Ovary (tissue), 9 donors: ENCODE data around the gene FARP2. TPM values are rescaled to one million over a fixed set of nuclear protein-coding genes. Genes with fewer than 3 reads are reported as not detected.

Source experiments
- DNase-seq, 5 donors: peaks; one replicate each; pipeline ENCODE4 v3.0.0-alpha.2; 2019 to 2020
- H3K27ac ChIP-seq, 2 donors: fragments of 200-600 bp; one replicate each; pipeline versions ENCODE4 v1.5.1 to v1.8.0; 2019 to 2022
- H3K27me3 ChIP-seq: fragments of 200-600 bp; one replicate; pipeline ENCODE4 v1.8.0; 2022
- H3K36me3 ChIP-seq: fragments of 200-600 bp; sonication (generic); one replicate; pipeline ENCODE4 v1.5.1; 2019
- H3K4me1 ChIP-seq: one replicate; pipeline ENCODE4 v1.8.1; 2013; ENCODE audit warnings: mild to moderate bottlenecking, moderate library complexity; ENCODE audit not compliant: insufficient read depth
- H3K4me3 ChIP-seq: fragments of 200-600 bp; sonication (generic); one replicate; pipeline ENCODE4 v1.5.1; 2017
- H3K9me3 ChIP-seq, 2 donors: fragments of 200-600 bp in 1 of 2; sonication (generic) in 1 of 2; one replicate each; pipeline versions ENCODE4 v1.5.1 to v1.8.1; 2013 to 2019; ENCODE audit warnings: mild to moderate bottlenecking in 1 of 2, moderate library complexity in 1 of 2
- CTCF ChIP-seq, 3 donors: fragments of 450-650 bp in 2 of 3; fragments of 200-600 bp in 1 of 3; IDR thresholded peaks; one replicate each; pipeline versions ENCODE4 v1.5.1 to v1.8.0; 2016 to 2022; ENCODE audit warnings: antibody characterized with exemption in 3 of 3, mild to moderate bottlenecking in 1 of 3
- EP300 ChIP-seq: sonication (generic); formaldehyde crosslinking; IDR thresholded peaks from one replicate; pipeline ENCODE4 v1.6.1; 2017; ENCODE audit warnings: antibody characterized with exemption
- POLR2A ChIP-seq: fragments of 450-650 bp; IDR thresholded peaks from one replicate; pipeline ENCODE4 v1.6.1; 2017; ENCODE audit warnings: antibody characterized with exemption, mild to moderate bottlenecking, moderate library complexity
- WGBS, 3 donors: extraction: QIAGEN DNeasy Blood & Tissue Kit in 1 of 3; methylation state at CpG; one replicate each; pipeline versions ENCODE4 v1.1.5 to v1.1.7; 2013 to 2017; 5-methylcytosine and 5-hydroxymethylcytosine counted together
- intact Hi-C, 4 donors: fragments of 100-400 bp; cut with DNase I; formaldehyde crosslinking; loops; one replicate each; pipeline versions ENCODE4 v1.11.0 to v1.15.1; 2022 to 2023
- polyA plus RNA-seq, 2 donors: library from polyadenylated mRNA; stranded (reverse); fragments of 200-250 nt in 1 of 2; fragments of 350-450 nt in 1 of 2; fragmentation: Illumina TruSeq in 1 of 2; extraction: RNeasy Lipid Tissue Mini Kit (QIAGEN cat#74804) in 1 of 2; gene quantifications; one replicate each; pipeline ENCODE4 v1.2.3, GENCODE V29; 2013 to 2014
- total RNA-seq, 7 donors: library from RNA; depleted of rRNA in 2 of 7; stranded (reverse); fragments of >200 nt in 2 of 7; fragmentation: NEBNext Ultra II Directional in 3 of 7; extraction: Animal tissue kit (Norgen Biotek cat#: 25700) in 3 of 7; gene quantifications; one replicate each; pipeline versions ENCODE4 v1.1.0 to v1.2.4, GENCODE V29; 2016 to 2023
- donor health status: DM: no; HTN: no; CAD: no; lungs with moderate emphysema.
- donor health status: DM: no; HTN: no; CAD: no.
- donor health status: Bipolar disorder and iron deficiency.
- donor health status: DM: yes; HTN: yes; CAD: no.
- donor health status: DM: no; HTN: no; CAD: no.
- donor health status: DM: yes; HTN: yes; CAD: no.

The FARP2 gene
- total and polyA plus RNA-seq, 9 donors, result 13.5 to 62.1 (median 39.5) TPM

- WGBS, 3 donors, result 75 to 78% (median 75%) methylated on average over 1 of the region's 1 CpG
Observed at GRCh38 chr2:241485172-241485911, 129.3 kb downstream of the FARP2 start.

GRCh38 chr2:241489088-241489487 is 133.0 kb downstream of the FARP2 start:
- TF ChIP-seq CTCF (IDR thresholded peaks at IDR 0.05) (no peak), EP300 (no peak), POLR2A (no peak)
- intact Hi-C loops, result no loop called here
- Histone ChIP-seq H3K4me3 (no peak overlapping the region), H3K27me3 (no peaks in the 10 kb centered on the region), H3K4me1 (no peaks in the 10 kb centered on the region), H3K36me3 (no peaks in the 10 kb centered on the region), H3K27ac (no peak overlapping the region), H3K9me3 (no peaks in the 10 kb centered on the region)
- 54 to 77% (median 62%) methylated on average over 3 of the region's 3 CpGs for WGBS, 3 donors
- DNase-seq, result no peak

More at GRCh38 chr2:241485172-241485911, 129.3 kb downstream of the FARP2 start:
- Histone ChIP-seq H3K27ac (no peak overlapping the region), H3K36me3 (no peaks in the 10 kb centered on the region), H3K4me3 (no peak overlapping the region), H3K9me3 (no peaks in the 10 kb centered on the region), H3K4me1 (no peaks in the 10 kb centered on the region), H3K27me3 (no peaks in the 10 kb centered on the region)
- TF ChIP-seq CTCF (IDR thresholded peaks at IDR 0.05), result no peak
- no peak for TF ChIP-seq POLR2A
- TF ChIP-seq EP300, result no peak
- intact Hi-C loops, result no loop called here
- DNase-seq, result no peak

GRCh38 chr2:241489733-241490680 is 133.9 kb downstream of the FARP2 start:
- DNase-seq, result no peak
- no peaks in the 10 kb centered on the region for H3K4me1 ChIP-seq
- 87 to 90% (median 88%) methylated on average over 15 of the region's 15 CpGs for WGBS, 3 donors
- H3K9me3 ChIP-seq, result no peaks in the 10 kb centered on the region
- no peak for TF ChIP-seq CTCF (IDR thresholded peaks at IDR 0.05)
- no peak for TF ChIP-seq EP300
- TF ChIP-seq POLR2A, result no peak
- no peaks in the 10 kb centered on the region for H3K36me3 ChIP-seq
- intact Hi-C loops, result no loop called here
- H3K27me3 ChIP-seq, result no peaks in the 10 kb centered on the region
- no peak overlapping the region for H3K27ac ChIP-seq
- no peak overlapping the region for H3K4me3 ChIP-seq

GRCh38 chr2:241490825-241491506 is 134.9 kb downstream of the FARP2 start:
- H3K36me3 ChIP-seq, result no peaks in the 10 kb centered on the region

More at GRCh38 chr2:241490825-241491506, 134.9 kb downstream of the FARP2 start:
- H3K9me3 ChIP-seq, result no peaks in the 10 kb centered on the region
- 80 to 83% (median 82%) methylated on average over 15 to 16 of the region's 16 CpGs for WGBS, 3 donors
- no peak for DNase-seq
- no peak for TF ChIP-seq EP300
- no peak for TF ChIP-seq POLR2A
- no peak for TF ChIP-seq CTCF (IDR thresholded peaks at IDR 0.05)
- no peaks in the 10 kb centered on the region for H3K27me3 ChIP-seq
- H3K4me3 ChIP-seq, result no peak overlapping the region
- H3K4me1 ChIP-seq, result no peaks in the 10 kb centered on the region
- intact Hi-C loops, result no loop called here
- no peak overlapping the region for H3K27ac ChIP-seq
